Activated T-cell treated with anti-CD3 and anti-CD28 coated beads for 48 hours (primary cell): ENCODE results near the gene TTC3.

Source experiments
- DNase-seq: peaks from one replicate; pipeline ENCODE4 v3.0.0-alpha.2; 2020; ENCODE audit warnings: low read depth

TTC3 gene

DNA sequence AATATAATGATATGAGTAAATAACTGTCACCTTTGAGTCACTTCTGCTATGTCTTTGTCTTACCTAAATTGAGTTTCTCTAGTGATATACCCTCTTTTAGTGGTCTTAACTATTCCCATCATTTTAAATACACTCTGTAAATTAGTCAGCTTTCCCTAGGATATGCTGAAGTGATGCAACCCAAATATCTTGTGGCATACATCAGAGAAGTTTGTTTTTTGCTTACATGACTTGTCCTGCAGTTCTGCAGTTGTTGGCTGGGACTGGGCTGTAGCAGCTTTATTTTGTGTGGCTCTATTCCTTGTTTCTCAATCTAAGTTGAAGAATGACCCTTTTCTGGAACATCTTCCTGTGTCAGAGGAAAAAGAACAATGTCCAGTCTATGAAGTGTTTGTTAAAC, 76.4 kb downstream of the TTC3 start:
- no peak for DNase-seq

DNA sequence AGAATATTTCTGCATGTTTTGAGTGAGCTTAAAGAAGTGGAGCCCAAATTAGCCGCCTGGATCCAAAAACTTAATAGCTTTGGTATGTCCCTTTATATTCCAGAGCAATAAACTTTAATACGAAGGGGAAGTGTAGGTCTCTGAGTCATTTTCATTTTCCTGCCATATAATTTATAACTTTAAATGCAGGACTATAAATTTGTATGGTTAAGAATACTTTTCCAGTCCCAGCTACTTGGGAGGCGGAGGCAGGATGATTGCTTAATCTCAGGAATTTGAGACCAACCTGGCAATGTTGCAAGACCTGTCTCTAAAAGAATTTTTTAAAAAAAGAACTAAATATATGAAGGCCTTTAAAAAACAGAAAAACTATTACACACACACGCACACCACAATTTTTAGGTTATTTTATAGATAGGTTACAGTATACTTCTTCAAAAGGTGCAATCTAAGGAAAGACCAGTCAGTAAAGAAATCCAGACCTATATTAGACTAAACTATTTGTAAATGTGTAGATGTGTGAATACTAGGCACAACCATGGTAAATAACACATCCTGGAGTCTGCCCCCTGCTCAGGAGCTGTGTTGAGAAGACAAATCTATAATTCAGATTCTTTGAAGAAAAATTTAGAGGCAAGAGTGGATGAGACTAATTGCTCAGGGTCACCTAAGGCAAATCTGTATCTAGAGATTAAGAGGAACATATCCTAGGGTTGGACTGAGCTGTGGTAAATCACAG, 80.3 kb downstream of the TTC3 start:
- no peak for DNase-seq

GRCh38 chr21:37153935-37154350, 80.9 kb downstream of the TTC3 start:
- no peak for DNase-seq

GRCh38 chr21:37155186-37155585, 82.1 kb downstream of the TTC3 start:
- DNase-seq: no peak

- no peak for DNase-seq
Measured at GRCh38 chr21:37157938-37158337, 84.9 kb downstream of the TTC3 start.

- DNase-seq: peak; percentile 18
Measured at GRCh38 chr21:37159053-37159776, 86.2 kb downstream of the TTC3 start.

DNA sequence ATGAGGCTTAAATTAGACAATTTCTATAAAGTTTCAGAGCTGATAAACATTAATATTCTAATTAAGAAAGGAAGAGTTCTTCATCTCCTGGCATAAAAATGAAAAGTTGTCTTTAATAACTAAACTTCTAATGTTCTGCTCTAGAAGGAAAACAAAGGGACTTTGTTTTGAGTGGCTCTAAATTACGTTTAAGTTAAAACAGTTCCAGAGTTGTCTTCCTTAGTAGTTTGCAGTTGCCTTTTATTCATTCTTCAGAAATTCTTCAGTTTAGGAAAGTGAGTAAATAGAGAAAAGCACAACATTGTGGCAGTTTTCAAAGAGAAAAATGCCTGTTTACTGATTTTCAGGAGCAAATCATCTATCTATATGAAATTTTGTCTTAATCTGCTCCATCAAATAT, 86.9 kb downstream of the TTC3 start:
- no peak for DNase-seq

DNA sequence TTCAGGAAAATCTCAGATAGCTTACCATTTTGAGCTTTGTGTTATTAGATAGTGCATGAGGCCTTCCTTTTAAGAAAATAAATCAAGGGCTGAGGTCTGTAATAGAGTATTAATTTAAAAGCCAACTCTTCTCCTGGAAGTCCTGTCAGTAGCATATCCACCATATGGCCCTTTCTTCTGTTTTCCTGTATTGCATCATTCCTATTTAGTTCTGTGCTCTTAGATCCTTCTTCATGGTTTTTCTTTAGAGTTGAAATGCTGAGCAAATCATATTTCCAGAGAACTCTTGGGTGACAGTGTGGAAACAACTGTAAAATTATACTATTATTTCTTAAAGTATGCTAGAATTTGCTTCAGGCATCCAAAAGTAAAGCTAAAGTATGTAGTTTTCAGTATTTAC, 91.7 kb downstream of the TTC3 start:
- no peak for DNase-seq

DNA sequence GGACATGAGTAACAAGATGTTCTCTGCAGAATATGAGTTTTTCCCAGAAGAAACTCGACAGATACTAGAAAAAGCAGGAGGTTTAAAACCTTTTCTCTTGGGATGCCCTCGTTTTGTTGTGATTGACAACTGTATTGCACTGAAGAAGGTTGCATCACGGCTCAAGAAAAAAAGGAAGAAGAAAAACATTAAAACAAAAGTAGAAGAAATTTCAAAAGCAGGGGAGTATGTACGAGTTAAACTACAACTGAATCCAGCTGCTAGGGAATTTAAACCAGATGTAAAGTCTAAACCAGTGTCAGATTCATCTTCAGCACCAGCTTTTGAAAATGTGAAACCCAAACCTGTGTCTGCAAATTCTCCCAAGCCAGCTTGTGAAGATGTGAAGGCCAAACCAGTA, 92.5 kb downstream of the TTC3 start:
- DNase-seq: no peak

DNA sequence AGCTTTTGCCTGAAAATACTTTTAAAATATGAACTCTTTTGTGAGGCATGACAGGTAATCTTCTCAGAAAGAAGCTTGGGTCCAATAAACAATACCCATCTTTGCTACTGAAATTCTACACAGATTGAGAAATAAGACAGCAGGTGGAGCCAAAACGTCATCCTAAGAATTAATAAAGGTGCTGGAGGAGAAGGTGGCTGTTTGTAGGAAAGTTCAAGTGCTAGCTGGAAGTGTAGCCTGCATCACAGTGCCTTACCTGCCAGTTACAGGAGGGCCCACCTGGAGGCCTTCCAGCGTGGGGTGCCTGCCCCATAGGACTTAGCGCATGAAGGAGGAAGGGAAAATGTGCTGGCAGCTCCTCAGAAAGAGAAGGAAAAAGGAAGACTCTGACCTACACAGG, 93.7 kb downstream of the TTC3 start:
- no peak for DNase-seq

DNA sequence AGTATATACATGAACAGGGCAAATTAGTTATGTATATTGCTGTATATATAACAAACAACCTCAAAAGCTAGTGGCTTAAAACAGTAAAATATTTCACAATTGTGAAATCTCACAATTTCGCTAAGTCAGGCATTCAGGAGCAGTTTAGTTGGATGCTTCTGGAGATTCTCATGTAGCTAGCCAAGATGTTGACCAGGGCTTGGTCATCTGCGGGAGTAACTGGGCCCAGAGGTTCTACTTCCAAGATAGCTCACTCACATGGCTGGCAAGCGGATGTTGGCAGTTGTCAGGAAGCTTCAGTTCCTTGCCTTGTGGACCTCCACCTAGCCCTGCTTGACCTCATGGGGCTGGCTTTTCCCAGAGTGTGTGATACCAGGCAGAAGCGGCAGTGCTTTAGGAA, 95.6 kb downstream of the TTC3 start:
- DNase-seq: no peak

GRCh38 chr21:37172646-37173045, 99.6 kb downstream of the TTC3 start:
- no peak for DNase-seq

DNA sequence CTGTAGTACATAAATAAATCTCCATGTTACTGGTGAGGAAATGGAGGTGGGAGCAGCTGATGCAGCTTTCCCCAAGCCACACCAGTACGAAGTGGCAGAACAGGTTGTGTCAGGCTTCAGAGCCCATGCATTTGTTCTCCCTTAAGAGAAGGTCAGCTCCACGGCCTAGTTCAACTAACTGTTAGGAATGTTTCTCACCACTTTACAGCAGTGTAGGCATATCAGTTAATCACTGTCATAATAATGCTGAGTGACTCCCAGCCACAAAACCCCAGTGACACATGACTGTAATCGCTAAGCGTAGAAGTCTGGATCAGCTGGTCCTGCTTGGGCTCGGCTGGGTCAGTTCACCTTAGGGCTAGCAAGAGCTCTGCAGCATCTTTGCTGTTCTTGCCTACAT, 103.7 kb downstream of the TTC3 start:
- no peak for DNase-seq

GRCh38 chr21:37181059-37181458, 108.0 kb downstream of the TTC3 start:
- no peak for DNase-seq

DNA sequence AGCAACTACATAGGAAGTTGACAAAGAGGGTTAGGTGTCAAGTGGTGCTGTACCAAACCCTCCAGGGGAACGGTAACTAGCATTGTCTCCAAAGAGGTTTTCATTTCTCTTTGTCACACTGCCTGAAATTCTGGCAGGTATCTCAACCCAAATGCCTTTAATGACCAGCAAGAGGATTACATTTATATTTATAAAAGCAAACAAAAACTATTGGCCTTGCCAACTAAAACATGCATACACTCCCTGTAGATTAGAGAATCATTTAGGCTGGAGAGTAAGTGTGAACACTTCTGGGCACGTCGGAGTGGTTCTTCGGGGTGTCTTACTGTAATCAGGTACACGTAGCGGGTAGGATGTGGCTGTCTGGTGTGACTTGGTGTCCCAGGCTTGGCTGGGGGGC, 109.2 kb downstream of the TTC3 start:
- DNase-seq: no peak

DNA sequence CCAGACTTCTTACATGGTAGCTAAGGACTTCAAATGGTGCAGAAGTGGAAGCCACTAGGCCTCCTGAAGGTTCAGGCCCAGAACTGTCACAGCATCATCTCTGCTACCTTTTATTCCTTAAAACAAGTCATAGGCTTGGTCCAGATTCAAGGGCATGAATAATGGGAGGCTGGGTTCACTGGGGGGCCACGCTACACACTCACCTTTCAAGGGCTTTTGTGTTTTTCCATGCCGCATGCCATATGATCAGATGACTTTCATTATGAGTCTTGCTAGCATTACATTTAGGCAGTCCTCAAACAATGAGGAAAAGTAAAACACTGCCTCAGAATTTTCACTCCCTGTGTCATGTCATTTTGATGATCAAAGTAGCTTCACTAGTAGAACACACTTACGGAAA, 110.7 kb downstream of the TTC3 start:
- no peak for DNase-seq

DNA sequence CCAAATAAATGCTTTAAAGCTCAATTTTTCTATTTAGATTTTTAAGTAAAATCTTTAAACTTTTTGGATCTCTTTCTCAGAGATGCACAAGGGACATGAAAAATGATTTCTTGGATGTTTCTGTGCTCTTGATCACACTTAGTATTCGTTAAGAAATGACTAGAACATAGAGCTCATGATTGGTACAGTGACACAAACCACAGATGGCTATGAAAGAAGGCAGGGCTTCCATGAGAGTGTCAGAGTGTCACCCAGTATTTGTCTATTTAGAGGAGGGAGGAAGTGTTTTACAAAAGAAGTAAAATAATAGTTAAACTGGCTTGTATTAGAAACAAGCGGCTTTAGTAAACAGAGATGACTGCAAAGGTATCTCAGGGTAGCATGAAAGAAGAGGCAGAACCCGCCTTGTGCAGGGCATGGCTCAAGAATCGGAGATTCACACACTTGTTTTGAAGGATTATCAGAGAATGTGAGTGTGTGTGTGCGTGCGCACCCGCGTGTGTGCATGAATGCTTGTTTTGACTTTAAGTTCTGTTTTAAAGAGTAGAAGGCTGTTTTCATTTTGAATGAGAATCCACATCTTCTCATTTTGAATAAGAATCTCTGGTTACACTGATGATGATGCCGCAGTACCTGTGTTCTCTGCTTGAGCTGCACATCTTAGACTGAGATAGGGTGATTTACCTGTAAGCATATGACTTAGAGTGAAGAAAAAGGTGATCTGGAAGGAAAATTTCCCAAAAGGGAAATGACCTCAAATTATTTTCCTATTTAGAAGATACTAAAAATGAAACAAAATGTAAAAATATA, 111.9 kb downstream of the TTC3 start:
- no peak for DNase-seq

DNA sequence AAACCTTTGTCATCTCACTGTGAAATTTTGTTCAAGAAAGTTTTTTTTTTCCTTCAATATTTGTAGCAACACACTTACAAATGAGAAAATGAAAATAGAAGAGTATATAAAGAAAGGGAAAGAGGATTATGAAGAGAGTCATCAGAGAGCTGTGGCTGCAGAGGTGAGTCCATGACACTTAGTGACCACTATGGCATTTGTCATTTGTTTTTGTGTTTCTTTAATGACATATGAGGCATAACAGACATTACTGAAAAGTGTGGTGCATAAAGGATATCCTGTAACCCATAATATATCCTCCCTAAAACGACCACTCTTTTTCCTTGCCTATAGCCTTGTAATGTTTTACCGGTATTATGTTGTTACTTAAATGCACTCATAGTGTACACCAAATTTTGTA, 113.9 kb downstream of the TTC3 start:
- no peak for DNase-seq

DNA sequence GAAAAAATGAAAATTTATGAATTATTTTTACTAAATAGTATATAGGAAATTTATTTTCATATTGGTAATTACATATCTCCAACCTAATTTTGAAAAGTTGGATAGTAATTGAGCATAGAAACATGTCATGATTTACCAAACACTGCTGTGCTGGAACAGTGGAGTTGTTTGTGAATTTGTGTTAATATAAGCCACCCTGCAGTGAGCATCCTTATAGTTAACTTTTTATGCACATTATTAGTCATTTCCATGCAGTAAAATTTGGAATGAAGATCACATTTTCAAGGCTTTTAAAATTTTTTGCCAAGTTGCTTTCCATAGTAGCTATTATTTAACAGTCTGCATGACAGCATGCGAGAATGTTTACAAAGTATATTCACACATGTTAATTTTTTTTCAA, 115.8 kb downstream of the TTC3 start:
- no peak for DNase-seq

DNA sequence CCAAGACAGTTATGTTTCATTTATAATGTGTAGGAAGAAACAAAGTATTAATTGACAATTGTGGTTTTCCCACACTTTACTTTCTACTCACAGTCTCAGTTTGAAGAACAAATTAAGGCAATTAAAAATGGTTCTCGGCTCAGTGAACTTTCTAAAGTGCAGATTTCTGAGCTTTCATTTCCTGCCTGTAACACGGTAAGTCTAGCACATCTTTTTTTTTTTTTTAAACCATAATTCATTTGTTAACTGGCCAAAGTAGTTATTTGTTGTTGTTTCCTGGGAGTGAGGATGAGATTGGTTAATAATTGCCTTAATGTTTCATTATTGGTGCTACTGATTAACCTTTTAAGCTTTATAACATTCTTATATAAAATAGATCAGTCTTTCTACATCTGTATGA, 119.0 kb downstream of the TTC3 start:
- no peak for DNase-seq

GRCh38 chr21:37193006-37193405, 120.0 kb downstream of the TTC3 start:
- no peak for DNase-seq

GRCh38 chr21:37193676-37194075, 120.6 kb downstream of the TTC3 start:
- DNase-seq: no peak

GRCh38 chr21:37195059-37195458, 122.0 kb downstream of the TTC3 start:
- no peak for DNase-seq
